Left ventricle myocardium inferior (tissue), 1 donor: Measurements from ENCODE around the gene HLA-DQB1. TPM values are rescaled to one million over a fixed set of nuclear protein-coding genes. Genes with fewer than 3 reads are reported as not detected.
A peak's percentile ranks its signal among the peaks of the same experiment; 100 is the strongest.

Experiments used
- DNase-seq: peaks from one replicate; pipeline ENCODE4 v3.0.0-alpha.2; 2020
- H3K27ac ChIP-seq: fragments of 200-600 bp; replicated peaks from 2 replicates; pipeline ENCODE4 v1.8.0; 2021
- H3K27me3 ChIP-seq: fragments of 200-600 bp; 2 replicates; pipeline ENCODE4 v1.8.0; 2021; ENCODE audit warnings: low read depth
- H3K36me3 ChIP-seq: fragments of 200-600 bp; 2 replicates; pipeline ENCODE4 v1.8.0; 2021
- H3K4me1 ChIP-seq: fragments of 200-600 bp; 2 replicates; pipeline ENCODE4 v1.8.0; 2021
- H3K4me3 ChIP-seq: fragments of 200-600 bp; 2 replicates; pipeline ENCODE4 v1.8.0; 2021; ENCODE audit warnings: mild to moderate bottlenecking, moderate library complexity
- H3K9me3 ChIP-seq: fragments of 200-600 bp; replicated peaks from 2 replicates; pipeline ENCODE4 v1.8.0; 2021
- intact Hi-C: fragments of 100-400 bp; cut with micrococcal nuclease; formaldehyde crosslinking; loops from one replicate; pipeline ENCODE4 v1.11.0; 2022
- total RNA-seq: library from RNA; stranded (reverse); fragmentation: NEBNext Ultra II Directional; extraction: Animal tissue kit (Norgen Biotek cat#: 25700); gene quantifications from one replicate; pipeline ENCODE4 v1.2.1, GENCODE V29; 2021
- TF ChIP-seq, protein P1 (sequence below): fragments of 200-600 bp; IDR thresholded peaks from 2 replicates; pipeline ENCODE4 v1.8.0; 2021; ENCODE audit warnings: antibody characterized with exemption, mild to moderate bottlenecking, borderline replicate concordance
- donor health status: DM: no; HTN: yes; CAD: no; lungs with severe emphysema.

Gene HLA-DQB1
- total RNA-seq, 1 donor from 2014 or later, result 2.0 TPM

DNA sequence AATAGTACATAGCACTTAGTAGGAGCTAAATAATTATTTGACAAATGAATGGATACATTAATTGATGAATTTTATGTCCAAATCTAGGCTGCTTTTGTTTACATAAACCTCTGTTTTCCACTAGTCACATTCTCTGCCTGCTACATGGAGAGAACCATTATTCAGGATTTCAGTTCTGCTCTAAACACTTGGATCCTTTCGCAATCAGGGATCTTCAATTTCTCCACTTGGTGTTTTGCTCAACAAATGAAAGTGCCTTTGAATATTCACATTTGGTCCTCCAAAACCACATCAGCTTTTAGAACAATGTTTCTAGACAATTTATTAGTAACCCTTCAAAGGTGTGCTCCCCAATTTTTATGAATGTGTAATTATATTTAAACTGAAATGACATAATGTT is 30.6 kb upstream of the HLA-DQB1 start:
- no peaks in the 10 kb centered on the region for H3K4me1 ChIP-seq
- no peaks in the 10 kb centered on the region for H3K36me3 ChIP-seq
- TF ChIP-seq, protein P1, sequence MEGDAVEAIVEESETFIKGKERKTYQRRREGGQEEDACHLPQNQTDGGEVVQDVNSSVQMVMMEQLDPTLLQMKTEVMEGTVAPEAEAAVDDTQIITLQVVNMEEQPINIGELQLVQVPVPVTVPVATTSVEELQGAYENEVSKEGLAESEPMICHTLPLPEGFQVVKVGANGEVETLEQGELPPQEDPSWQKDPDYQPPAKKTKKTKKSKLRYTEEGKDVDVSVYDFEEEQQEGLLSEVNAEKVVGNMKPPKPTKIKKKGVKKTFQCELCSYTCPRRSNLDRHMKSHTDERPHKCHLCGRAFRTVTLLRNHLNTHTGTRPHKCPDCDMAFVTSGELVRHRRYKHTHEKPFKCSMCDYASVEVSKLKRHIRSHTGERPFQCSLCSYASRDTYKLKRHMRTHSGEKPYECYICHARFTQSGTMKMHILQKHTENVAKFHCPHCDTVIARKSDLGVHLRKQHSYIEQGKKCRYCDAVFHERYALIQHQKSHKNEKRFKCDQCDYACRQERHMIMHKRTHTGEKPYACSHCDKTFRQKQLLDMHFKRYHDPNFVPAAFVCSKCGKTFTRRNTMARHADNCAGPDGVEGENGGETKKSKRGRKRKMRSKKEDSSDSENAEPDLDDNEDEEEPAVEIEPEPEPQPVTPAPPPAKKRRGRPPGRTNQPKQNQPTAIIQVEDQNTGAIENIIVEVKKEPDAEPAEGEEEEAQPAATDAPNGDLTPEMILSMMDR, result no peak
- intact Hi-C loops, result loop anchor here (5.0 kb wide), 1 partner anchor 265 kb away; no protein-coding TSS in a partner anchor
- H3K4me3 ChIP-seq, result no peak overlapping the region
- peaks cover 10% of the 10 kb centered on the region for H3K9me3 ChIP-seq
- DNase-seq, result no peak
- no peak overlapping the region for H3K27ac ChIP-seq
- peaks cover 32% of the 10 kb centered on the region for H3K27me3 ChIP-seq

- Histone ChIP-seq H3K36me3 (no peaks in the 10 kb centered on the region), H3K9me3 (peaks cover 10% of the 10 kb centered on the region), H3K4me1 (no peaks in the 10 kb centered on the region), H3K27ac (no peak overlapping the region), H3K27me3 (peaks cover 7% of the 10 kb centered on the region), H3K4me3 (no peak overlapping the region)
- TF ChIP-seq, protein P1, result peak; percentile 37
- intact Hi-C loops, result no loop called here
- no peak for DNase-seq
Observed at GRCh38 chr6:32692019-32692418, 25.6 kb upstream of the HLA-DQB1 start.

- intact Hi-C loops, result no loop called here
- no peaks in the 10 kb centered on the region for H3K36me3 ChIP-seq
- no peak overlapping the region for H3K27ac ChIP-seq
- DNase-seq, result no peak
- TF ChIP-seq, protein P1, result no peak
- peaks cover 18% of the 10 kb centered on the region for H3K27me3 ChIP-seq
- H3K4me3 ChIP-seq, result no peak overlapping the region
- H3K9me3 ChIP-seq, result peaks cover 10% of the 10 kb centered on the region
- no peaks in the 10 kb centered on the region for H3K4me1 ChIP-seq
Observed at GRCh38 chr6:32689531-32690501, 23.4 kb upstream of the HLA-DQB1 start.

DNA sequence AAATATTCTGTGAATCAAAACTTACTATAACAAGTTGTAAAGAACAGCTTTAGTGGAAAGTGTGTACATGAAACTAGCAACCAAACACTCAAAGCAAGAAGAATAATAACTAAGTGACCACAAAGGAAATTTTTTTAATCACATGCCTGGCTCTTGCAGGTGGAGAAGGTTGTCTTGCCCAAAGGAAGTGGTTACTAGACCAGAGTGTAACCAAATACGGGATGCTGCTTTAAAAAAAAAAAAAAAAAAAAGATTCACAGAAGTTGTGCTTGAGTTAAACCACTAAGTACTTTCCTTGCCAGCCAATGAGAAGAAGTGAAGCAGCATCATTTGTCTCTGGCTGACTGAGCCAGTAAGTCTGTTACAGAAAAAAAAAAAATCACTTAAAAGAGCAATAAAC is 19.1 kb upstream of the HLA-DQB1 start:
- TF ChIP-seq, protein P1, result no peak
- DNase-seq, result no peak
- Histone ChIP-seq H3K36me3 (no peaks in the 10 kb centered on the region), H3K9me3 (no peaks in the 10 kb centered on the region), H3K4me3 (no peak overlapping the region), H3K4me1 (no peaks in the 10 kb centered on the region), H3K27ac (no peak overlapping the region), H3K27me3 (peaks cover 25% of the 10 kb centered on the region)
- intact Hi-C loops, result no loop called here

GRCh38 chr6:32684246-32684645 is 17.8 kb upstream of the HLA-DQB1 start:
- intact Hi-C loops, result no loop called here
- no peaks in the 10 kb centered on the region for H3K36me3 ChIP-seq
- no peak overlapping the region for H3K4me3 ChIP-seq
- DNase-seq, result no peak
- no peaks in the 10 kb centered on the region for H3K9me3 ChIP-seq
- no peak overlapping the region for H3K27ac ChIP-seq
- no peaks in the 10 kb centered on the region for H3K4me1 ChIP-seq
- peaks cover 25% of the 10 kb centered on the region for H3K27me3 ChIP-seq
- TF ChIP-seq, protein P1, result no peak
